ENCODE data around the gene CLDN24.

The CLDN24 gene

GRCh38 chr4:183272384-183272783 is 49.8 kb downstream of the CLDN24 start:
- DNase-seq: no peak

Measured in NCI-H2227 treated with DMSO at 0.1 percent for 48 hours (cell line).